NCI-H1105 treated with DMSO at 0.1 percent for 48 hours (cell line): ENCODE data around the gene TMEM185A.
"Not testable (repeated sequence)": the region's sequence is repeated elsewhere in the genome, so short reads cannot be mapped to it uniquely, and the experiment has no call there.

Experiments
- DNase-seq: peaks from one replicate; lab custom pipeline; 2025; lab: John Stamatoyannopoulos, UW

TMEM185A gene

DNA sequence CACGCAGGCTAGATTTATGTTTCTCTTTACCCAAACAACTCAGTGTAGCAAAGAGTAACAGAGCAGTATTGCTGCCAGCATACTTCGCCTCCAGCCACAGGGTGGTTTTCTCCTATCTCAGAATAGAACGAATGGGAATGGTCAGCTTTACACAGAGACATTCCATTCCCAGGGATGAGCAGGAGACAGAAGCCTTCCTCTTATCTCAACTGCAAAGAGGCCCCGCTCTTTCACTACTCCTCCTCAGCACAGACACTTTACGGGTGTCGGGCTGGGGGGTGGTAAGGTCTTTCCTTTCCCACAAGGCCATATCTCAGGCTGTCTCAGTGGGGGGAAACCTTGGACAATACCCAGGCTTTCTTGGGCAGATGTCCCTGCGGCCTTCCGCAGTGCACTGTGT lies 4.8 kb downstream of the TMEM185A start:
- not testable (repeated sequence) for DNase-seq

GRCh38 chrX:149619662-149620061 lies 11.9 kb downstream of the TMEM185A start:
- not testable (repeated sequence) for DNase-seq

DNA sequence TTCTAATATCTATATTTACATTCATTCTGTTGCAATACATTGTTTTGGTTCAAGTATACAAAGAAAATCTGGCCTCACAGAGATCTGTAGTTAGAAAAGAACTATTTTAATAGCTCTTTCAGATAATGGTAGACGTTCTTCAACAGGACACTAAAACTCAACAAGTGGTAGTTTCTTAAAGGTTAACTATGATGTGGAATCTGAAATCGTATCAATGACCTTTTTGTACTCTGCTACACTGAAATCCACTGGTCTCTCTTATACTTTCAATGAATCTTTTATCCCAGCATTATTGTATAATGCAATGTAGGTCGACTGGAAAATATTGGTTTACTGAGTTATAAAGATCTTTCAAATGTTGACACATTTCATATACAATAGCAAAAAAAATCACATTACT lies 12.7 kb downstream of the TMEM185A start:
- DNase-seq = no peak

GRCh38 chrX:149611623-149612175 lies 19.9 kb downstream of the TMEM185A start:
- DNase-seq = no peak

DNA sequence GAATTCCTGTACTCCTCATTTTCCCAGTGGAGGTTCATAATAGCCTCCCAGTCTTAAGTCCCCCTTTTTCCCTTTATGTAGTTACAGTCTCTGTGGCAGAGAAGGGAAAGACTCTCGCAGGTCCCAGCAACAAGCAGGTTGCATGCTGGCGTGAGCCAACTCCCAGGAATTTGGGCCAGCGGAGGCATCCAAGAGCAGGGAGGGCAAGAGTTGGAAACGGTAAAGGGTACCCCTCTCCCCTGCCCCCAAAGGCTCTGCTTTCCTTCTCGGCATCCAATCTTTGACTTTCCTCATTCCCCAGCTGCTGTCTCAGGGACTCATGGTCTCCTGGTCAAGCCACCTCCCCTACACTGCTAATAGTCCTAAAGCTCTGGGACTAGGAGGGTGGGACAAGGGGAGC lies 21.1 kb downstream of the TMEM185A start:
- DNase-seq = no peak

GRCh38 chrX:149607699-149608098 lies 23.9 kb downstream of the TMEM185A start:
- no peak for DNase-seq

DNA sequence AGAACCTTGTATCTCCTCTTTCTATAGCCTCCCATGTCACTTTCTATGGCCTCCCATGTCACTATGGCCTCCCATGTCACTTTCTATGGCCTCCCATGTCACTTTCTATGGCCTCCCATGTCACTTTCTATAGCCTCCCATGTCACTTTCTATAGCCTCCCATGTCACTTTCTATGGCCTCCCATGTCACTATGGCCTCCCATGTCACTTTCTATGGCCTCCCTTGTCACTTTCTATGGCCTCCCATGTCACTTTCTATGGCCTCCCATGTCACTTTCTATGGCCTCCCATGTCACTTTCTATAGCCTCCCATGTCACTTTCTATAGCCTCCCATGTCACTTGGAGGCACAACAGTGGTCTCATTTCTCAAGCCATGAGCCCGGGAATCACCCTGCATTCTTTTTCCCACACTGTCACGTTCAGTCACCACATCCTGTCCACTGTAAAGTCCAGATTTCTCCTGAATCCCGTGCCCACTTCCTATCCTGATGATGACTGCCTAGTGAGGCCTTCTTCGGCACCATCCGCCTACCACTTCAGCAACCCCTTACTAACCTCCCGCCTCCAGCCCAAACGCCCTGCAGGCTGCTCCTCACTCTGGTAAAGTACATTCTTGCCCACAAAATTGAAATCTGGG lies 26.2 kb downstream of the TMEM185A start:
- not testable (repeated sequence) for DNase-seq

DNA sequence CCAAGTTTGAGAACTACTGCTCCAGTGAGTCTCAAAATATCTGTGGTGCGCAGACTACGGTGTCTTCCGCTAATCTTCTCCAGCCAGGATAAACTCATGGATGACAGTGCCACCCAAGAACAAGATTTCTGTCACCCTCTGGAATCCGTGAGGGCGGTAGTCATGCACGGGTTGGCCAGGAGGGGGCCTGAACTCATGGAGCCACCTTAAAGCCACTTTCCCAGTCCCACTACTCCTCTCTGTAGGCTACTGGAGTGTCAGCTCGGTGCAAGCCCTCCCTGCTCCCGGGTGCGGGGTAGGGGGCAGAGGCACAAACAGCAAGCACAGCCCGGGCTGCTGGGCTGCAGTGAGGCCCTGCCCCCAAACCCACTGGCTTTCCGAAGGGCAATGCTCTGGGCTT lies 33.0 kb downstream of the TMEM185A start:
- not testable (repeated sequence) for DNase-seq

GRCh38 chrX:149595943-149596342 lies 35.6 kb downstream of the TMEM185A start:
- DNase-seq = not testable (repeated sequence)

DNA sequence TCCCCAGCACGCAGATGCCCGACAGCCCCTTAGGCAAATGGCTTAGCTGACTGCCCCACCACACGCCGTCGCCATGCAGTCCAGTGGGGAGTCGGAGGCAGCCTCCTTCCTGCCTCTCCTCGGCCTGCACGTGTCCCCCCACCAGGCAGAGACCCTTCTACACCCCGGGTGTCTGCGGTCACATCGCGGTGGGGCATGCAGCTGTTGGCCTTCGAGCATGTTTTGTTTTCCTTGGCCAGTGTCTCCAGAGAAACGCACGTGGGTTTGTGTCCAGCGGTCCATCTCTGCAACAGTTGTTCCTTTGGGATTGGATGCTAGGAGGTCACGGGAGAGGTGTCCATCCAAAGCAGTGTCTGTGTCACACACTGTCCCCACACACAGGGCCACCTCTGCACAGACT lies 36.4 kb downstream of the TMEM185A start, which contains the start of gene HSFX2:
HSFX2 (minus strand) TSS at position 101 of the 400 bp plus-strand sequence. CDS start 614 bp downstream, outside the sequence.
- DNase-seq = not testable (repeated sequence)

DNA sequence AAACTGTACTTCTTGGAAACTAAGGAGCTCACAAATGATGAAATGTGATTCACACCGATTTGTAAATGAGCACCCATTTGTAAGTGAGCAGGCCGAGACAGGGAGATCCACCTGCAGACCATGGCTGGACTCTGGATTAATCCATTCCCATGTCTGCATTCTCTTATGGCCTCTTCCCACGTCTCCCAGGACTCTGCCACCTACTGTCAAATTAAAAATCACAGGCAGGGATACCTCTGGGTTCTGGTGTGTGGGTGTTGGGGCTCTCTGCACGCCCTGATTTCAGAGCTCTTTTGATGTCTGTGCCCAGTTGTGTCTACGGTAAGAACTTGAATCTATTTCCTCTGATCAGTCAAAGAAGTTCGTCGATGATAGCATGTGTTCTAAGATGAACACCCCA lies 40.6 kb downstream of the TMEM185A start:
- DNase-seq = not testable (repeated sequence)

DNA sequence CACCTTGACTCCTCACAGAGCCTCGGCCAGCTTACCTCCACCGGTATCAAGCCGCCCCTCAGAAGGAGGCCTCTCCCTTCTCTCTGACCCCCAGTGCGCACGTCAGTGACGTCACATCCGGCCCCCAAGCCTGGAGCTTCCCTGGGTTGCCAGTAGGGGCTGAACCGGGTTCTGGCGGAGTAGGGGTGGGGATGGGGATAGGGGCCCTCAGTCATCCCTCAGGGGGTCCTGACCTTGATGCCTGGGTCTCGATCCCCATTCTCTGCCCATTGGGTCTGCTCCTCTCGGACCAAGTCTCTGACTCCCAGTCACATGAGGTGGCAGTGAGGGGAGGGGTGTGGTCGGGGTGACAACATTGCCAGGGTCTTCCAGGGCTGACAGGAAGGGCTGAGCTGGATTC lies 44.2 kb downstream of the TMEM185A start, which contains the start of gene MAGEA9B:
MAGEA9B (minus strand) TSS at position 101 of the 400 bp plus-strand sequence. CDS start 4,280 bp downstream, outside the sequence.
- not testable (repeated sequence) for DNase-seq

GRCh38 chrX:149585631-149586030 lies 46.0 kb downstream of the TMEM185A start:
- not testable (repeated sequence) for DNase-seq

DNA sequence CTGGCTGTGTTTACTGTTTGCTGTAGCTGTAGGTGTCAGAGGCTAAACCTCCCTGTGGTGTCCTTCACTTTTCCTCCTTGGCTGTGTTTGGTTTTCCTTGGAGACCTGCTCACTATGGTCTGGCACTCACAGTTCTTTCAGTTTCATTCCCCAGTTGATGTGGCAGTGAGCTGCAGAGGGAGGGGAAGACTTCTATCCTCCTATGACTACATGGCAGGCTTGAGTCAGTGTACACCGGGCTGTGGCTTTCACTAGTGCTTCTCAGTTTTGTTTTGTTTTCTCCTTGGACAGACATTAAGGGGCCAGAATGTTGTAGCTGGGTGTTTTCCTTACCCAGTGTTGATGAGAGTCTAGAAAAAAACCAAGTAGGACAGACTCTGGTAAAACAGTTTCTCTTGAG lies 58.1 kb downstream of the TMEM185A start:
- DNase-seq = not testable (repeated sequence)

- DNase-seq = no peak
Measured at GRCh38 chrX:149572743-149573142, 58.8 kb downstream of the TMEM185A start.

- DNase-seq = no peak
Measured at GRCh38 chrX:149571770-149572169, 59.8 kb downstream of the TMEM185A start.

DNA sequence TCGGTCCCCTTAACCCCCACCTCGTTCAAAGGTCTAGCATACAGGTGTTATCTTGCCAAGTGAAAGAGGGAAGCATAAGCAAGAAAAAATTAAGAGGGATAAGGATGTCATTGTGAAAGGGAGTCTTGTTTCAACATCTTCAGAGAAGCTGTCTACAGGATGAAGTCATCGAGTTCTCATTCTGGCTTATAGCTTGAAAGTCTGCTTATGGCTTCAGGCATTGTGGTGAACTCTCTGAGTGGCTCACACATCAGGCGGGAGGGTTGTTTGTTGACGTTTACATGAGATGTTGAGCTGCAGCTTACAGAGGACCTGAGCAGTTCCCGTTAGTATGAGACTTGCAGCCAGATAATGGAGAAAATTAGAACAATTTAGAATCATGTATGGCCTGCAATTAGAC lies 60.9 kb downstream of the TMEM185A start:
- DNase-seq = no peak

DNA sequence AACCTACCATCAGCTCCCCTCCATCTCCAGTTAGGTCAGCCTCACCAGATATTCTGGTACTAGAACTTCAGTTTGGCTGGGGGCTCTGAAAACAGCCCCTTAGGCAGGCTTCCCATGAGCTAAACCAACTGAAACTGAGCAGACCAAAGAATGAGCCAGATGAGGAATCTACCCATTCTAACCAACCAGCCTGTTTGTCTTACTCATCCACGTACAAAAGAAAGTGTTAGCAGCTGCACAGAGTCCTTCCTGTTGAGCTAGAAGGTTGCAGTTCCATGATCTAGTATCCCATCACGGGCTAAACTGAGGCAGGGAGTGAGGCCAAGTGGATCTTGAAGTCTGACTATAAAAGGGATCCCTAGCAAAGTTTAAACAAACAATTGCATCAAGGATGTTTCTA lies 61.8 kb downstream of the TMEM185A start:
- DNase-seq = no peak

DNA sequence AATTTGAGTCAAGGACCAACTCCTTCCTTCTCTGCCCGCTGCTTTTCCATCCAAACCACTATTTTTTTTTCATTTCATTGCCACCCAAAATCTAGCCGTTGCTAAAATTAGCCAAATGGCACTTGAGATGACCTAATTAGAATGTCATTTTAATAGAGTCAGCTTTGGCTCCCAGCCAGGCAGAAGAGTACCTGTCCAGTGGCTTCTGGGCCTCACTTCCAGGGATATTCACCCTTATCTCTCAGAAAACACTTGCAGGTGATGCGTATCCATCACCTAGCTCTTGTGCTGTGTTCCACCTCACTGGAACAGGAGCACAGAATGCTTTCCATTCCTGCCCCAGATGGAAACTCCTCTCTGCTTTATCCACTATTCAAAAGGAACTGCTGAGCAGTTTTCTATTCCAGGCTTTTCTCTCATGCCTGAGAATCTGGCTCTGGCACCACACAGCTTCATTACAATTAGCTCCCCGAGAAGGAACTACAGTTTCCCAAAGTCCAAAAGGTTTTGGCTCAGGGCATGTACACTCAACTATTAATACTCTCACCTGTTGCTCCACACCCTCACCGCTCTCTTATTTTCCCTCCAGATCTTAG lies 62.8 kb downstream of the TMEM185A start:
- peak; percentile 40 for DNase-seq

- no peak for DNase-seq
Measured at GRCh38 chrX:149567621-149568417, 63.8 kb downstream of the TMEM185A start.

DNA sequence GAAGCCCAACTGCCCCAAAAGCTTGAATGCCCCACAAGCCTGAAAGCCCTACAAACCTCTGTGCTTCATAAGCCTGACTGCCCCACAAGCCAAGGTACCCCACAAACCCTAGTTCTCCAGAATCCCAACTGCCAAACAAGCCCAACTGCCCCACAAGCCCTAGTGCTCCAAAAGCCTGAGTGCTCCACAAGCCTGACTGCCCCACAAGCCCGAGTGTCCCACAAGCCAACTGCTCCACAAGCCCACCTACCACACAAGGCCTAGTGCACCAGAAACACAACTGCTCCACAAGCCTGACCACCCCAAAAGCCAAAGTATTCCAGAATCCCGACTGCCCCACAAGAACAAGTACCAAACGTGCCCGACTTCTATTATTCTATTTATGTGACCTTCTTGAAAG lies 68.2 kb downstream of the TMEM185A start:
- no peak for DNase-seq

DNA sequence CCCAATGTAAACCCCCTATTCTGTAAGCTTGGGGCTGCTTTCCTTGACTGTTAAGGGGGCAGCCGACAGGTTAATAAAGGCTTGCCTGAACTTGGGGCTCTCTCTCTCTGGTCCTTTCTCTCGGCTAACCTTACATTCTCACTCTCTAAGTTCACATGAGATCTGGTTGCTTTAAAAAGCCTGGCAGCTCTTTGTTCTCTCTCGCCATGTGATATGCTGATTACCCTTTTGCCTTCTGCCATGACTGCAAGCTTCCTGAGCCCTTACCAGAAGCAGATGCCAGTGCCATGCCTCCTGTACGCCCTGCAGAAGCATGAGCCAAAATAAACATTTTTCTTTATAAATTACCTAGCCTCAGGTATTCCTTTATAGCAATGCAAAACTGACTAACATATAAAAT lies 76.3 kb downstream of the TMEM185A start:
- DNase-seq = not testable (repeated sequence)

GRCh38 chrX:149551939-149552248 lies 79.7 kb downstream of the TMEM185A start:
- not testable (repeated sequence) for DNase-seq
